Immature natural killer cell (primary cell): Measurements from ENCODE around the gene ATF7. TPM values are rescaled to one million over a fixed set of nuclear protein-coding genes. Genes with fewer than 3 reads are reported as not detected.
A peak's percentile ranks its signal among the peaks of the same experiment; 100 is the strongest.
"Not testable (repeated sequence)": the region's sequence is repeated elsewhere in the genome, so short reads cannot be mapped to it uniquely, and the experiment has no call there.

ENCODE experiments used
- DNase-seq, 3 donors: peaks; one replicate each; pipeline ENCODE4 v3.0.0; 2022; ENCODE audit warnings: mixed read lengths in 1 of 3
- H3K27ac Mint-ChIP-seq, 6 donors: one replicate each; pipeline ENCODE4 v1.8.0; 2020; ENCODE audit warnings: mixed read lengths in 6 of 6, mild to moderate bottlenecking in 5 of 6, inconsistent platforms in 4 of 6, moderate library complexity in 3 of 6
- H3K27me3 Mint-ChIP-seq, 3 donors: one replicate each; pipeline ENCODE4 v1.8.0; 2020 to 2021; ENCODE audit warnings: low read depth in 3 of 3, mild to moderate bottlenecking in 3 of 3, mixed read lengths in 3 of 3, moderate library complexity in 3 of 3, inconsistent platforms in 1 of 3
- H3K36me3 Mint-ChIP-seq, 3 donors: one replicate each; pipeline ENCODE4 v1.8.0; 2020; ENCODE audit warnings: mixed read lengths in 3 of 3, inconsistent platforms in 2 of 3, mild to moderate bottlenecking in 2 of 3
- H3K4me1 Mint-ChIP-seq, 2 donors: one replicate each; pipeline ENCODE4 v1.8.0; 2020; ENCODE audit warnings: inconsistent platforms in 2 of 2, mild to moderate bottlenecking in 2 of 2, mixed read lengths in 2 of 2, moderate library complexity in 1 of 2
- H3K4me3 Mint-ChIP-seq, 5 donors: one replicate each; pipeline ENCODE4 v1.8.0; 2020; ENCODE audit warnings: mild to moderate bottlenecking in 5 of 5, mixed read lengths in 5 of 5, inconsistent platforms in 3 of 5, moderate library complexity in 3 of 5
- H3K9me3 Mint-ChIP-seq, 6 donors: one replicate each; pipeline ENCODE4 v1.8.0; 2020; ENCODE audit warnings: mild to moderate bottlenecking in 6 of 6, mixed read lengths in 6 of 6, inconsistent platforms in 4 of 6, moderate library complexity in 3 of 6
- polyA plus RNA-seq, 3 donors: library from polyadenylated mRNA; unstranded; fragments of 300-500 nt; fragmentation: Illumina TruSeq; gene quantifications; one replicate each; pipeline ENCODE4 v1.2.3, GENCODE V29; 2021

ATF7 gene
- polyA plus RNA-seq, 3 donors from 2014 or later = 17.6 to 23.9 (median 17.7) TPM

DNA sequence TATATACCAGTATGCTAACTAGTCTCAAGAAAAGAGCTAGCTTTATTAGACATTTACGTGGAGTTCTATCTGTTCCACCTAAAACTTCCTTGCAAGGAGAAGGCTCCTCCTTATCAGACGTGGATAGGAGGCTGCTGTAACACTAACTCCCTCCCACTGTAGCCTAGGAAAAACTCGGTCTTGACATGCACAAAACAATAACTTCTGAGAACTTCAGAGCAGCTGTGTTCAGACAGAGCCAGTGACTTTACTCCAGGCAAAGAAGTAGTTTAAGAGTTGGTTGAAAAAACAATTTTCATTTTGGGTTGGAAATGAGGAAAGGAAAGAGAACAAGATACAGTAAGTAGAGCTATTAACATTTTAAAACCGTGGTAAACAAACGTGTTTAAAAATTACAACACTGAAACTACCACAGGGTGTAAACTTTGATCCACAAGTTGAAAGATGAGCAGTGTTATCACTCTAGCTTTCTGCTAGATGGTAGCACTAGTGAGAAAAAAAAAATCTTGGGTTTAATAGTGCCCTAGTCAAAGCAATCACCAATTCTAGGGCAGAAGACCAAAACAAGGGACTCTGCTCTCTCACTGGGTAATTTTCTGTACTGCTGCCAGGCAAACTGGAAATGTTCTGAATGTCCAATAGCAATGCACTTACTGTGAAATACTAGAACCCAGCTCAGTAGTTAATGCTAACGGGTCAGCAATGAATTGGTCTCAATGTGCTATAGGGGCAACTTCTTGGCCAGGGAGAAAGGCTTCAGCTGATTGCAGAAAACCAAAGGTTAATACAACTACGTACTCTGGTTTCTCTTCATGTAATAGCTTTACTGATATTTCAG lies 2.4 kb downstream of the ATF7 start:
- H3K4me1 Mint-ChIP-seq = peaks cover 43 to 57% of the 10 kb centered on the region in 2 donors

GRCh38 chr12:53622724-53623123 lies 3.5 kb downstream of the ATF7 start:
- Mint-ChIP-seq H3K27ac (peak overlapping the region in 2 of 6 donors; percentile 29 to 35), H3K4me1 (peaks cover 54 to 68% of the 10 kb centered on the region in 2 donors), H3K9me3 (no peaks in the 10 kb centered on the region), H3K36me3 (no peaks in the 10 kb centered on the region), H3K4me3 (no peak overlapping the region), H3K27me3 (peaks cover 6 to 11% (median 7%) of the 10 kb centered on the region in 3 donors)
- no peak for DNase-seq

More for the DNA sequence above, 2.4 kb downstream of the ATF7 start:
- no peak for DNase-seq
- Mint-ChIP-seq H3K27me3 (peaks cover 6 to 11% (median 7%) of the 10 kb centered on the region in 3 donors), H3K4me3 (peak overlapping the region; percentile 49 to 99 (median 98)), H3K9me3 (no peaks in the 10 kb centered on the region), H3K27ac (peak overlapping the region; percentile 28 to 95 (median 69)), H3K36me3 (no peaks in the 10 kb centered on the region)

- peak overlapping the region; percentile 75 to 91 (median 87) for H3K4me3 Mint-ChIP-seq
- no peaks in the 10 kb centered on the region for H3K36me3 Mint-ChIP-seq
- no peak for DNase-seq
- peak overlapping the region; percentile 84 to 93 (median 86) for H3K27ac Mint-ChIP-seq
- H3K27me3 Mint-ChIP-seq = peaks cover 0 to 2% (median 0%) of the 10 kb centered on the region in 3 donors
- no peaks in the 10 kb centered on the region for H3K9me3 Mint-ChIP-seq
- H3K4me1 Mint-ChIP-seq = peaks cover 24 to 48% of the 10 kb centered on the region in 2 donors
Measured at GRCh38 chr12:53618275-53618674, 7.9 kb downstream of the ATF7 start.

- Mint-ChIP-seq H3K4me3 (peak overlapping the region; percentile 75 to 91 (median 87)), H3K27me3 (peaks cover 0 to 2% (median 0%) of the 10 kb centered on the region in 3 donors), H3K4me1 (peaks cover 21 to 43% of the 10 kb centered on the region in 2 donors), H3K9me3 (no peaks in the 10 kb centered on the region), H3K27ac (peak overlapping the region; percentile 84 to 93 (median 86)), H3K36me3 (no peaks in the 10 kb centered on the region)
- no peak for DNase-seq
Measured at GRCh38 chr12:53617700-53618099, 8.5 kb downstream of the ATF7 start.

- peak overlapping the region in 1 of 6 donors; percentile 89 for H3K27ac Mint-ChIP-seq
- no peaks in the 10 kb centered on the region for H3K9me3 Mint-ChIP-seq
- DNase-seq = no peak
- peaks cover 21 to 42% of the 10 kb centered on the region in 2 donors for H3K4me1 Mint-ChIP-seq
- no peaks in the 10 kb centered on the region for H3K36me3 Mint-ChIP-seq
- H3K4me3 Mint-ChIP-seq = peak overlapping the region in 1 of 5 donors; percentile 13
- H3K27me3 Mint-ChIP-seq = no peaks in the 10 kb centered on the region
Measured at GRCh38 chr12:53616950-53617349, 9.2 kb downstream of the ATF7 start.

DNA sequence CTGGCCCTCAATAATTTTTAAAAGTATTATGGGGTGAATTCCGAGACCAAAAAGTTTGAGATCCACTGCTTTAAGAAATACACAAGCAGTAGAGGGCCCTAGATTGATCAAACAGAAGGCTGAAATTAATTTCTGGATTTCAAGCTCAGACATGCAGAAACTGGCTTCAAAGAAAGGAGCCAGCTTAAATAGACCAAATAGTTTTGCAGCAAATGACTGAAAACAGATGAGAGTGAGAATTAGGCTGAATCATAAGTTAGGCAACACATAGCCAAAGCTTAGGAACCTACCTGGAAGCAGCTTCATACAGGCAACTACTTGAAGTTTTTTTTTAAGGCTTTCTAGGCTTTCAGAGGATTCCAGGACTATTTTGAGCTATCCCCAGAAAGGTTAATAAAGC lies 12.4 kb downstream of the ATF7 start:
- Mint-ChIP-seq H3K4me3 (no peak overlapping the region), H3K4me1 (peaks cover 16 to 28% of the 10 kb centered on the region in 2 donors), H3K36me3 (no peaks in the 10 kb centered on the region), H3K9me3 (no peaks in the 10 kb centered on the region), H3K27ac (no peak overlapping the region), H3K27me3 (peaks cover 0 to 2% (median 0%) of the 10 kb centered on the region in 3 donors)
- DNase-seq = no peak

- Mint-ChIP-seq H3K9me3 (no peaks in the 10 kb centered on the region), H3K36me3 (no peaks in the 10 kb centered on the region), H3K4me3 (no peak overlapping the region), H3K27me3 (peaks cover 0 to 2% (median 0%) of the 10 kb centered on the region in 3 donors), H3K4me1 (peaks cover 8 to 21% of the 10 kb centered on the region in 2 donors), H3K27ac (no peak overlapping the region)
- DNase-seq = no peak
Measured at GRCh38 chr12:53612978-53613377, 13.2 kb downstream of the ATF7 start.

DNA sequence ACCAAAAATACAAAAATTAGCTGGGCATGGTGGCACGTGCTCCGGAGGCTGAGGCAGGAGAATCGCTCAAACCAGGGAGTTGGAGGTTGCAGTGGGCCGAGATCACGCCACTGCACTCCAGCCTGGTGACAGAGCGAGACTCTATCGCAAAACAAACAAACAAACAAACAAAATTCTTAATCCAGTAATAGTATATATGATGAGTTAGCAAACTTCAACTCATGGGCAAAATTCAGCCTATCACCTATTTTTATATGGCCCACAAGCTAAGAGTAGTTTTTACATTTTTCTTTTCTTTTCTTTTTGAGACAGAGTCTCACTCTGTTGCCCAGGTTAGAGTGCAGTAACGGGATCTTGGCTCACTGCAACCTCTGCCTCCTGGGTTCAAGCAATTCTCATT lies 14.9 kb downstream of the ATF7 start:
- H3K9me3 Mint-ChIP-seq = no peaks in the 10 kb centered on the region
- peak overlapping the region in 1 of 6 donors; percentile 58 for H3K27ac Mint-ChIP-seq
- peaks cover 0 to 11% of the 10 kb centered on the region in 2 donors for H3K4me1 Mint-ChIP-seq
- DNase-seq = no peak
- H3K36me3 Mint-ChIP-seq = no peaks in the 10 kb centered on the region
- no peak overlapping the region for H3K4me3 Mint-ChIP-seq
- peaks cover 0 to 2% (median 0%) of the 10 kb centered on the region in 3 donors for H3K27me3 Mint-ChIP-seq

DNA sequence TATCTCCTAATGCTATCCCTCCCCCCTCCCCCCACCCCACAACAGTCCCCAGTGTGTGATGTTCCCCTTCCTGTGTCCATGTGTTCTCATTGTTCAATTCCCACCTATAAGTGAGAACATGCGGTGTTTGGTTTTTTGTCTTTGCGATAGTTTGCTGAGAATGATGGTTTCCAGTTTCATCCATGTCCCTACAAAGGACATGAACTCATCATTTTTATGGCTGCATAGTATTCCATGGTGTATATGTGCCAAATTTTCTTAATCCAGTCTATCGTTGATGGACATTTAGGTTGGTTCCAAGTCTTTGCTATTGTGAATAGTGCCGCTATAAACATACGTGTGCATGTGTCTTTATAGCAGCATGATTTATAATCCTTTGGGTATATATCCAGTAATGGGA lies 19.5 kb downstream of the ATF7 start:
- H3K27ac Mint-ChIP-seq, H3K27me3 Mint-ChIP-seq, H3K9me3 Mint-ChIP-seq, H3K36me3 Mint-ChIP-seq, H3K4me3 Mint-ChIP-seq, DNase-seq: not testable (repeated sequence)
- peaks cover 12 to 31% of the 10 kb centered on the region in 2 donors for H3K4me1 Mint-ChIP-seq

- peaks cover 0 to 4% (median 2%) of the 10 kb centered on the region in 3 donors for H3K27me3 Mint-ChIP-seq
- H3K4me3 Mint-ChIP-seq = no peak overlapping the region
- no peak for DNase-seq
- H3K9me3 Mint-ChIP-seq = no peaks in the 10 kb centered on the region
- H3K36me3 Mint-ChIP-seq = peaks cover 2 to 13% (median 5%) of the 10 kb centered on the region in 3 donors
- no peak overlapping the region for H3K27ac Mint-ChIP-seq
- peaks cover 14 to 34% of the 10 kb centered on the region in 2 donors for H3K4me1 Mint-ChIP-seq
Measured at GRCh38 chr12:53604581-53604980, 21.6 kb downstream of the ATF7 start.

GRCh38 chr12:53603804-53604203 lies 22.4 kb downstream of the ATF7 start:
- Mint-ChIP-seq H3K4me1 (peaks cover 14 to 34% of the 10 kb centered on the region in 2 donors), H3K27me3 (peaks cover 0 to 2% (median 2%) of the 10 kb centered on the region in 3 donors), H3K4me3 (no peak overlapping the region), H3K36me3 (peaks cover 4 to 15% (median 8%) of the 10 kb centered on the region in 3 donors), H3K9me3 (no peaks in the 10 kb centered on the region), H3K27ac (peak overlapping the region in 5 of 6 donors; percentile 10 to 40 (median 18))
- DNase-seq = no peak

DNA sequence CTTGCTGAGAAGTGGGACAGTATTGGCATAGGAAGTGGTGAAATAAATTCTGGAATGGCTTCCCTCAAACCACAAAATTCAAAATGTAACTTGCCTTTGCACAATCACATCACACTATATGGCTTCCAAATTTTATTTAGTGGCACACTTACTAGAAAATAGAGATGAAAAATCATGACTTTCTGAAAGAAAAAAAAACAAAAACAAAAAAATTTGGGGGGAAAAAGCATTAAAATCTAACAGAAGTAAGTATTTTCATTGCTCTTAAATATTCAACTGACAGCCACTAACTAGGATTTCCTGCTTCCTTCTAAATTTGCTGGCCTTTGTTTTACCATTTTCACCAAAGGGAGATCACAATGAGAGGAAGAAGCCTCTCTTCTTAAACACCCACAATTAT lies 23.0 kb downstream of the ATF7 start:
- H3K4me3 Mint-ChIP-seq = no peak overlapping the region
- peak overlapping the region in 3 of 6 donors; percentile 21 to 80 (median 40) for H3K27ac Mint-ChIP-seq

GRCh38 chr12:53602176-53602864 lies 23.9 kb downstream of the ATF7 start:
- no peak for DNase-seq
- Mint-ChIP-seq H3K27me3 (peaks cover 0 to 2% (median 2%) of the 10 kb centered on the region in 3 donors), H3K4me1 (peaks cover 14 to 40% of the 10 kb centered on the region in 2 donors), H3K9me3 (no peaks in the 10 kb centered on the region), H3K36me3 (peaks cover 6 to 24% (median 8%) of the 10 kb centered on the region in 3 donors), H3K4me3 (no peak overlapping the region), H3K27ac (peak overlapping the region in 2 of 6 donors; percentile 21 to 80)

More for the DNA sequence above, 23.0 kb downstream of the ATF7 start:
- Mint-ChIP-seq H3K36me3 (peaks cover 6 to 20% (median 8%) of the 10 kb centered on the region in 3 donors), H3K27me3 (peaks cover 0 to 2% (median 2%) of the 10 kb centered on the region in 3 donors), H3K9me3 (no peaks in the 10 kb centered on the region), H3K4me1 (peaks cover 14 to 35% of the 10 kb centered on the region in 2 donors)
- no peak for DNase-seq
